Stimulated activated CD4-positive, alpha-beta T cell treated with anti-CD3 and anti-CD28 coated beads, Interleukin-12 subunit alpha, Interleukin-12 subunit beta, amount 100 ng/mL, for 24 hours (primary cell): ENCODE results near the gene OGDH.
A peak's percentile ranks its signal among the peaks of the same experiment; 100 is the strongest.

Source experiments
- DNase-seq, 2 experiments: peaks; one replicate each; pipeline ENCODE4 v3.0.0-alpha.2; 2020; ENCODE audit warnings: low read depth in 2 of 2

The OGDH gene

GRCh38 chr7:44736896-44737295, 130.5 kb downstream of the OGDH start:
- no peak for DNase-seq

- no peak for DNase-seq
Observed at GRCh38 chr7:44738051-44738723, 131.8 kb downstream of the OGDH start.

DNA sequence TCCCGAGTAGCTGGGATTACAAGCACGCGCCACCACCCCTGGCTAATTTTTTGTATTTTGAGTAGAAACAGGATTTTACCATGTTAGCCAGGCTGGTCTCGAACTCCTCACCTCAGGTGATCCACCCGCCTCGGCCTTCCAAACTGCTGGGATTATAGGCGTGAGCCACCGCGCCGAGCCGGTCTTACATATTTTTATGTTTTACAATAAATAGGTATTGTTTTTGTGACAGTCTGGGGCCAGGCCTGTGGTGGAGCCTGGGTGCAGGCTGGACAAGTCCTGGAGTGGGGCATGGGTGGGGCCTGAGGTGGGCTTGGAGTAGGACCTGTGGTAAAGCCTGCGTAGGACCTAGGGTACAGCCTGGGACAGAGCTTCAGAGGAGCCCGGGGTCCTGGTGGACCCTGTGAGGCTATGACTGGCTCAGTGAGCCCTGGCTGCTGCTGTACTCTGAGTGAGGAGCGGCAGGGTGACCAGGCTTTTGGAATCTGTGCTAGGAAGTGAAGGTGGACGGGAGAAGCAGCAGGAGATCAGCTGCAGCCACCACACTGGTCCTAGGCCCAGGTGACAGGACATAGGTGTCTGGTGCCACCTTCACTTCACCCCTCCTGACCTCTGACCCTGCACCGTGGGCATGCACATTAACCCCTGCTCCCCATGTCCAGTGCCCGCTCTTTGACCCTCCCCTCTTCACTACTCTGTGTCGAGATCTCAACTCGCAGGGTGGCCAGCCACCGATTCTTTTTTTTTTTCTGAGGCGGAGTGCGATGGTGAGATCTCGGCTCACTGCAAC, 132.6 kb downstream of the OGDH start:
- no peak for DNase-seq

DNA sequence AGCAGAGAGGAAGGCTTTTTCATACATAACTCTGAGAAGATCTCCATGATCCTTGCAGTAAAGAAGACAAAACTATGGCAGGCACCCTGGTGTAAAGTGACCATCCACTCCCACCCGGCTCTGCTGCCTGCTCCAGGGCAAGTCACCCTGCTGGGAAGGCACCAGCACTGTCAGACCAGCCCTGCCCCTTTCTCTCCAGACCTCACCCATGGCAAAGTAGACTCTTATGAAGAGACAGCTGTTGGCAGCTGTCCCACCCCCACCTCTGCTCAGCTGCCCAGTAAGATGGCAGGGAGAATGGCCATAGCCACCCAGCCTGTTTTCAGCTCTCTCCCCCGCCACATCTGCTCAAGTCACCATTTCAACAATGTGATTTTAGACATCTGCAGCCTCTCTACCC, 133.6 kb downstream of the OGDH start:
- DNase-seq: no peak

- DNase-seq: no peak
Observed at GRCh38 chr7:44743750-44744149, 137.3 kb downstream of the OGDH start.

DNA sequence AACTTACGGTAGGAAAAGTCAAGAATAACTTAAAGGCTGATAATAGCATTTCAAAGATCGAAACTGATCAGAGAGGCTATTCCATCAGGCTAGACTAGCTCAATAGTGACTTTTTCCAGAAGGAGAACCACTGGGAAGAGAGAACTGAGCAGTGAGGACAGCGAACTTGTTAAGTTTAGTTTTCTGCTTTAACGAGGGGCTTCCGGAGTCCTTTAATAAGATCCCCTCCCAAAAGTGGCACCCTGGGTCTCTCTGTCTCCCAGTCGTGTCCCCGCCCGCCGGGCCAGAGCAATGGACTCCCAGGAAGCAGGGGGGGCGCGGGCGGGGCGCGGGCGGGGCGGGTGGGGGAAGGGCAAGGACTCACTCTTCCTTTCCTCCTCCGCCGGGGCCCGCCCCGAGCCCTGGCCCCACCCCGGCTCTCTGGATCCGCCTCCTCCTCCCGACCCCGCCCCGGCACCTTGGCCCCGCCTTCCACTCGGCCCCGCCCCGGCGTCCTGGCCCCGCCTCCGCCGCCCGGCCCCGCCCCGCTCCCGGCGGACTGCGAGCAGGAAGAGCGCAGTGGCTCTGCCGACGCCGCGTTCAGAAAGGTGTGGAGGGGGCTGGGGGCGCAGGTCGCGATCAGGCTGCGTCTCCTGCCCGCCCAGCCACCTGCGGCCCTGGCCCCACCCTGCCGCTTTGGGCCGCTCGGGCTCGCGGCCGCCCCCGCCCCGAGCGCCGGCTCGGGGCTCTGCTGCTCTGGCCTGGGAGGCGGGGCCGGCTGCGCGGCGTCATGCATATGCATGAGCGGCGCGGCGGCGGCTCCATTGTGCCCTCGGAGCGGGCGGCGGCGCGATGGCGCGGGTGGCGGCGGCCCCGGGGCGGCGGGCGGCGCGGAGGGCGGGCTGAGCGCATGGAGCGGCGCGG, 141.9 kb downstream of the OGDH start, which contains the start of gene ZMIZ2:
ZMIZ2 (plus strand) TSS at position 803 of the 903 bp plus-strand sequence. CDS start 7,403 bp downstream, outside the sequence.
- peak; percentile 82 to 87 for DNase-seq

DNA sequence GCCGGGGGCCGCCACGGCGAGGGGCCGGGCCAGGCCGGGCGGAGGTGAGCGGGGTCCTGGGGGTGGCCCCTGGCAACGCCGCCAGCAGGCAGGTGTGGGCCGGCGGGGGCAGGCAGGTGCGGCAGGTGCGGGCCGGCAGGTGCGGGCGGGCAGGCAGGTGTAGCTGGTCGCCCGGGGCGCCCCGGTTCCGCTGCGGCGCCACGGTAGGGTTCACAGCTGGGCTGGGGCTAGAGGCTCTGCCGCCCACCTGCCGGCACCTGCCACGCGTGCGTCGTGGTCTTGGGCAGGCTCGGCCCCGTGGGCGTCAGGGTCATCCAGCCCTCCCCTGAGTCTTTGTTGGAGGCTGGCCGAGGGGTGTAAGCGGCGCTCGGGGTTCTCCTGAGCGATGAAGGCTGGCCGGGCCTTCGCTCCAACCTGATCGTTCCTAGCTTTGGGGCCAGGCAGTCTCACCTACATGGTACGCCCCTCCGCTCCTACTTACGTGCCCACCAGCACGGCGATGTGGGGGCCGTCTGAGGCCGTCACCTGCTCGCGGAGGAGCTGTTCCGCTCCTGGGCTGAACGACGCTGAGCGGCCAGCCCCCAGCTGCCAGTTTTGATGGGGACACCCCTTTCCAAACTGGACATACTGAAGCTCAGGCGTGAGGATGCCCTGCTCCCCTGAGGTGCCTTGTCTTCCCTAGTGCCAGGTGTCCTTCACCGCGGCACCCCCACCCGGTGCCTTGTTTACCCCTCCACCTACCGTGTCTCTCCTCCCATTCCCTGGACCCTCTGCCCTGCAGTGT, 142.7 kb downstream of the OGDH start:
- no peak for DNase-seq

- no peak for DNase-seq
Observed at GRCh38 chr7:44749992-44750391, 143.6 kb downstream of the OGDH start.

DNA sequence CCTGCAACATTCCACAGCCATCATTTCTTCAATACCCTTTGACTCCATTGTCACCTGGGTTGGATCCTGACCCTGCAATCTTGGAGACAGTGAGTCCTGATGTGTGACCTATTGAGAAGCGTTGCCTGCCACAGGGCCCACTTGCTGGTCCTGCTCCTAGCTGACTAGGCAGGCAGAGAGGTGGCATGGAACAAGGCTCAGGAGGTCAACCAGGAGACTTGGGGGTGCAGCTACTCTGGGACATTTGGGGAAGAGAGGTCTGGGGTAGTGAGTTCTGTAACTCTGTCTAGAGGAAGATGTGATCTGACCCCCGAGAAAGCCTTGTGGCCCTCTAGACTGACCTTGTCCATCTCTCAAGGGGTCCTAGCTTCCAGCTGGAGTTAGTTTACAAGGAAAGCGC, 144.0 kb downstream of the OGDH start:
- no peak for DNase-seq

DNA sequence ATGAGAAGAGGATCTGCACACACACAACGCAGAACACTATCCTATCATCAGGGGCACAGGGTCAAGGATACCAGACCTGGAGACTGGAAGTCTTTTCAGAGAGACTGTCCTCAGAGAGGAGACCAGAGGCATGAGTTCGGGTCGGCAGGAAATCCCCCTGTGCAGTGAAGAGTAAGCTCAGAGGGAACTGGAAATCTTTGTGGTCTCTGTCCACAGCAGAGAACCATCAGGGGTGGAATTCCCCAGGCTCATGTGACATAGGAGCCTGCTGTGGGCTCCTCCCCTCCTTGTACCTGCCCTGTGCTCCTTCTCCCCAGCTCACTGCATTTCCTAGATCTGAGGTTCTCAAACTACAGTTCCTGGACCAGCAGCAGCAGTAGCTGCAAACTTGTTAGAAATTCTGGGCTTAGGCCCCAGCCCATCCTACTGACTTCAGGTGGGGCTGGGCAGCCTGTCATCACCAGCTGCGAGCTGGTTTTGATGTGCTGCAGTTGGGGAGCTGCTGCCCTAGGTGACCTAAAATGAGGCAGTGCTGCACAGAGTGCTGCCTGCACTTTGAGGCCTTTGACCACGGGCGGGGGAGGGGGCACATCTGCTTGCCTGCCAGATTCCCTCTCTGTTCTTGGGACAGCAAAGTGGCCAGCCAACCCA, 144.6 kb downstream of the OGDH start:
- DNase-seq: peak in 1 of 2 experiments; percentile 36

DNA sequence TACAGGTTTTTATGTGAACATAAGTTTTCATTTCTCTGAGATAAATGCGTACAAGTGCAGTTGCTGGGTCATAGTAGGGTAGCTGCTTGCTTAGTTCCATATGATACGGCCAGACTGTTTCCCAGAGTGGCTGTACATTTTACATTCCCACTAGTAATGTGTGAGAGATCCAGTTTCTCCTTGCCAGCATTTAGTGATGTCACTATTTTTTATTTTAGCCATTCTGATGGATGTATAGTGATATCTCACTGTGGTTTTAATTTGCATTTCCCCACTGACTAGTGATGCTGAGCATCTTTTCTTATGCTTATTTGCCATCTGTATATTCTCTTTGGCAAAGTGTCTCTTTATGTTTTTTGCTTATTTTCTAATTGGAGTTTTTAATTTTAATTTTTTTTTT, 146.4 kb downstream of the OGDH start:
- no peak for DNase-seq

DNA sequence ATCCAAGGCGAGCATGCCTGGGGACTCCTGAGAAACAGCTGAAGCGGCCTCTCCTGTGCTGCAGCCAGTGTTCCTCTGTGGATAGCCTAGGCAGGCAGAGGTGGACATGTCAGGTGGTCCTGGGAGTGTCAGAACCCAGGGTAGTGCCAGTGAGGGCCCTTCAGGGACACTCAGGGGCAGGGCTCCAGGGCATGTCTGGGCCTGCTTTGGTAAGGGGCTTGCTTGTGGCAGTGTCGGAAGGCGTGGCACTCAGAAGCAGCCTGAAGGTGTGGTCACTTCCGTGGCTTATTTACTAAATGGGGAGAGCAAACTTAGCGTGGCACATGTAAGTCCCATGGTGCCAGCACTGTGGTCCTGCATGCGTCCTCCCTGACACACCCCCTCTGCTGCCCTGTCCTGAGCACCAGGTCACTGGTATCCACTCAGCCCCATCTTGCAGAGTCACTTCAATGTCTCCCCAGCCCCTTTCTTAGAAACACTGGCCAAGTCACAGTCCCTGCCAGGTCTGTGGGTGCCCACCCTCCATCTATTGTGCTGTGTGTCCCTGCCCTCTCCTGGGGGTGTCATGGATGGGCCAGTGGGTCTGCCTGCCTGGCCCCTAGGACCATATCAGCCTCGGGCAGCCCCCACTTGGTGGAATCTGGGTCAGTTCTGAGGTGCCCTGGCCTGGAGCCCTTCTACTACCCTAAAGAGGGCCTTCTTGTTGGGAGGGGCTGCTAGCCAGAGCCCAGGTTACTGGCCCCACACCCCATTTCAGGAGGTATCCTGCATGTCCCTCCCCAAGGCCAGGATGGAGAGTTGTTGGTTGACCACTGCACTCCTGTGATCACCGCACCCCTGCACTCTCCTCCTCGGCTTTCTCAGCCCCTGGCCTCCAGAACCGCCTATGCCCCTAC, 148.6 kb downstream of the OGDH start:
- DNase-seq: no peak

DNA sequence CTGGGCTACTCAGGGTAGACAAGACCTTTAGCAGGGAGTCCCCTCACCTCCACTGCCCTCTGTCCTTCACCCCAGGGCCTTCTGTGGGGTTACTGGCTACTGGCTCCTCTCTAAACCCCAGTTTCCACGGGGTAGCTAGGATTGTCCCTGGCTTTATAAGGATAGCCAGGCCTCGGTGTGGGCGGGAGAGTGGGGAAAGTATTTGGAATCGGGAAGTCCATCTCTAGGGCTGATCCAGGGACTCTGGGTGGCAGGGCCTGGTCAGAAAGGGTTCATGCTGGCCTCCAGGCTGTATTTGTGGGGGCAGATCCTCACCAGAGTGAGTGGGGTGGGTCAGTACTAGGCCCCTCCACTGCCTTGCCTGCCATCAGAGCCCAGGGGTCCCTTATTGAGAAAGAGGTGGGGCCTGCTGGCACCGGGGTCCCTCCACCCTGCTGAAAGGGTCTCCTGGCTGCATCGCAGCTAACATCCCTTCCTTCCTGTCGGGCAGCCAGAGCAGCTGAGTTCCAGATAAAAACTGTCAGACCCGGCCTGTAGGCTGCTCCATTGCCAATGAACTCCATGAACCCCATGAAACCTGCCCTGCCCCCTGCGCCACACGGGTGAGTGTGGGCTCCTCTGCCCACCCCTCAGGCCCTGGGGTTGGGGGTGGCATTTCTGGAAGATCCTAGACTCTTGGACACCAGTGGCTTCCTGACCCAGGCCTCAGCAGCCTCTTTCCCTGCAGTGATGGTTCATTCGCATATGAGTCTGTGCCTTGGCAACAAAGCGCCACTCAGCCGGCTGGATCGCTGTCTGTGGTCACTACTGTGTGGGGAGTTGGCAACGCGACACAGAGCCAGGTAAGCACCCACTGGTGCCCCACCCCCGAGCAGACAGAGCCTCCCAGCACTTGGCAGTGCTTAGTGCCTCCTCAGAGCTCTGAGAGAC, 149.5 kb downstream of the OGDH start:
- no peak for DNase-seq

DNA sequence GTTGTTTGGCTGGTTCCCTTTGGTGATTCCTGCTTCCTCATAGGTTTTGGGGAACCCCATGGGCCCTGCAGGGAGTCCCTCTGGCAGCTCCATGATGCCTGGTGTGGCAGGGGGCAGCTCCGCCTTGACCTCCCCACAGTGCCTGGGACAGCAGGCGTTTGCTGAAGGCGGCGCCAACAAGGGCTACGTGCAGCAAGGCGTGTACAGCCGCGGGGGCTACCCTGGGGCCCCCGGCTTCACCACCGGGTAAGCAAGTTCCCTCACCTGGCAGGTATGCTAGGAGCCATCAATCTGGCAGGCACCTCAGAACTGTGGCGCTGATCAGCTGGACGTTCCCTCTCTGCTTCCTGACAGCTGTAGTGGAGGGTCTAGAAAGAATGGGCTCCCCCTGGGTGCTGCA, 150.5 kb downstream of the OGDH start:
- DNase-seq: no peak

DNA sequence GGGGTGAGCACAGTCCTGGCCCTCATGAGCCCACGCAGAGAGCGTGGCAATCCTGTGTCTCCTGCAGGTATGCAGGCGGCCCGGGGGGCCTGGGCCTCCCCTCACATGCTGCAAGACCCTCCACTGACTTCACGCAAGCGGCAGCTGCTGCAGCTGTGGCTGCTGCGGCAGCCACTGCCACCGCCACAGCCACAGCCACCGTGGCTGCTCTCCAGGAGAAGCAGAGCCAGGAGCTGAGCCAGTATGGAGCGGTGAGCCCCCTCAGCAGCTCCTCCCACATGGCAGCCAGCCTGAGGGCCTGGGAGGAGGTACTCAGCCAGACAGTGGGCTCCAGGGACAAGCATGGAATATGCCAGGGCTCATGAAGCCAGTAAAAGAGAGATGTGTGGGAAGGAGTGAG, 150.9 kb downstream of the OGDH start:
- DNase-seq: no peak

GRCh38 chr7:44757739-44758138, 151.3 kb downstream of the OGDH start:
- no peak for DNase-seq
